ENCODE results near the gene GBGT1.

- TF ChIP-seq, protein P1, sequence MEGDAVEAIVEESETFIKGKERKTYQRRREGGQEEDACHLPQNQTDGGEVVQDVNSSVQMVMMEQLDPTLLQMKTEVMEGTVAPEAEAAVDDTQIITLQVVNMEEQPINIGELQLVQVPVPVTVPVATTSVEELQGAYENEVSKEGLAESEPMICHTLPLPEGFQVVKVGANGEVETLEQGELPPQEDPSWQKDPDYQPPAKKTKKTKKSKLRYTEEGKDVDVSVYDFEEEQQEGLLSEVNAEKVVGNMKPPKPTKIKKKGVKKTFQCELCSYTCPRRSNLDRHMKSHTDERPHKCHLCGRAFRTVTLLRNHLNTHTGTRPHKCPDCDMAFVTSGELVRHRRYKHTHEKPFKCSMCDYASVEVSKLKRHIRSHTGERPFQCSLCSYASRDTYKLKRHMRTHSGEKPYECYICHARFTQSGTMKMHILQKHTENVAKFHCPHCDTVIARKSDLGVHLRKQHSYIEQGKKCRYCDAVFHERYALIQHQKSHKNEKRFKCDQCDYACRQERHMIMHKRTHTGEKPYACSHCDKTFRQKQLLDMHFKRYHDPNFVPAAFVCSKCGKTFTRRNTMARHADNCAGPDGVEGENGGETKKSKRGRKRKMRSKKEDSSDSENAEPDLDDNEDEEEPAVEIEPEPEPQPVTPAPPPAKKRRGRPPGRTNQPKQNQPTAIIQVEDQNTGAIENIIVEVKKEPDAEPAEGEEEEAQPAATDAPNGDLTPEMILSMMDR (conservative IDR thresholded peaks at IDR 0.05 in 1 of 2, IDR thresholded peaks at IDR 0.05 in 1 of 2; ENCODE audit: low read depth in 1 of 2, low read length in 2 of 2), result no peak
- TF ChIP-seq EZH2 (IDR thresholded peaks at IDR 0.05; ENCODE audit: low read length, missing control alignments), result no peak
These were observed 8.6 kb downstream of the GBGT1 start for GRCh38 chr9:133155156-133155555.

Measured in fibroblast of lung (primary cell).